ENCODE data around the gene ABCB8.

Gene ABCB8

GRCh38 chr7:151085691-151086620, 57.7 kb downstream of the ABCB8 start, which contains the start of gene AGAP3:
TSS of gene AGAP3 (plus strand) at chr7:151086475. CDS start at chr7:151086742, 267 bp downstream.
- peak in 1 of 2 donors; percentile 20 for DNase-seq (ENCODE audit: low read depth in 2 of 2)

DNA sequence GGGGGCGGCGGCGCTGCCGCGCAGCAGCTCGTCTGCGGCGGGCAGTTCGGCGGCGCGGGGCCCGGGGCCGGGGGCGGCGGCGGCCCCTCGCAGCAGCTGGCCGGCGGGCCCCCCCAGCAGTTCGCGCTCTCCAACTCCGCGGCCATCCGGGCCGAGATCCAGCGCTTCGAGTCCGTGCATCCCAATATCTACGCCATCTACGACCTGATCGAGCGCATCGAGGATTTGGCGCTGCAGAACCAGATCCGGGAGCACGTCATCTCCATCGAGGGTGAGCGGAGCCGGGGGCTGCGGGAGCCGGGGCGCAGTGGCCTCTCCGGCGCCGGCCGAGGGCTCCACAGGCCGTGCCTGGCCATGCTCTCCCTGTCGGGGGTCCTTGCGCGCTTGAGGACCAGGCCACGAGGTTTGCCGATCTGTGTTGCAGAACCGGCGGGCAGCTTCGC, 58.6 kb downstream of the ABCB8 start:
- DNase-seq (ENCODE audit: low read depth in 2 of 2): no peak

DNA sequence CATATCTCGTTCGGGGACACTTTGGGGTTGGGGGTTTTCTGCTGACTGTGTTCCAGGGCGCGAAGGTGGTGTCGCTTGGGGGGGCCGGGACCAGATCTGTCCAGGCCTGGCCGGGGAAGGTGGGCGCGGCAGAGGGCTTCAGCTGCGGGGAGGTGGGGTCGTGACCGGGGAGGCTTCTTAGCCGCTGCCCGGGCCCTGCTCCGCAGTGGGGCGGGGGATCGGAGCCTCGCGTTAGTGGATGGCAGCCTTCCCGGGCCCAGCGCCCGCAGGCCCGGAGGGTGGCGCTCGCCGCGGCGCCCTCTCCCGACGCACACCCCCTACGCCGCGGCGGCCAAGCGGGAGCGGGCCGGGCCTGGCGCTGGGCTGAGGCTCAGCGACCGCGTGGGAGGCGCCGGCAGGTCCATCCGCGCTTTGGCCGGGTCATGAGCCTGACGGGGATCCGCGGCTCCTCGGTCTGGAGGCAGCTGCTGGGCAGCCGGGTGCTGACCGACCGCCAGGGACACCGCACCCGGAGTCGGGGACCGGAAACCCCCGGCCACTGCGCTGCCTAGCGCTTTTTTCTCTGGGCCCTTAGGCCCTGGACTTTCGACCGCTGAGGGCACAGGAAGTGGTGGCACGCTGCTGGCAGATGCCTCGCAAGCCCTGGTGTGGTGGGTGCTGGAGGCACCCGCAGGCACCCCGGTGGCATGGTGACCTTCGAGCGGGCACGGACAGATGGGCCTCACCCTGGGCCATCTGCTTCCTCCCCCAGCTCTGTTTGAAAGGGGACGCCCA, 59.2 kb downstream of the ABCB8 start:
- no peak for DNase-seq (ENCODE audit: low read depth in 2 of 2)

DNA sequence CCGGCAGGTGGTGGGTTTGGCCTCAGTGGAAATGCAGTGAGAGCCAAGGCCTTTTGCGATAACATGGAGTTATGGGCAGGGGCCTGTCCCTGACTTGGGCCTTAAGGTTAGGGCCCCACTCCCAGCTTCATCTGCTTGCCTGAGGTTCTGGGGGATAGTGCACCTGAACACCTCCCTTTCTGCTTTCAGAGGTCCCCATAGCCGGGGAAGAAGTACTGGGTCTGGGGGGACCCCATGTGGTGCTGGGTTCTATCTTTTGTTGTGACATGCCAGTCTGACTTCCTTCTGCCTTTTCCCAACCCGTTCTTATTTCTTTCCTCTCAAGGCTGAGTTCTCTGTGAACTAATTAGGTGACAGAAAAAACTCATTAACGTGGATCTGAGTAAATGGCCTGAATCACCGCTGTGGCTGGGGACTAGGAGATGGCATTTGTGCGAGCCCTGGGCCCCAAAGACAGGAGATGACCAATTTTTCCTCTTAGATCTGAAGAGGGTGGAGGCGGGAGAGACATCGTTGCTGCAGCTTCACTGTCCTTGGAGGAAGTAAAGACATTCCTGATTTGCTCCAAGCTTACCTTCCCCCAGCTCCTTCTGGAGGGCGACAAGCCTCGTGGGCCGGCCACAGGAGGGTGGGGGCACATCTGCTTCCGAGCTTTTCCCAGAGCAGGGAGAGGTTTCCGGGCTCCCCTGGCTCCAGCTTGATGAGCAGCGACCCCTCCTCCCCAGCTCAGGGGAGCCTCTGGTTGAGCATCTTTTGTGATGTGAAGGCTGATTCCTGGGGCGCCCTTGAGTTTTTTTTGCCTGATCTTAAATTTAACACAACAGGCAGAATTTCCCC, 60.0 kb downstream of the ABCB8 start:
- DNase-seq (ENCODE audit: low read depth in 2 of 2): no peak

- no peak for DNase-seq (ENCODE audit: low read depth in 2 of 2)
These were observed 60.8 kb downstream of the ABCB8 start for GRCh38 chr7:151088856-151089699.

- no peak for DNase-seq (ENCODE audit: low read depth in 2 of 2)
These were observed 61.9 kb downstream of the ABCB8 start for GRCh38 chr7:151089893-151090730.

- DNase-seq (ENCODE audit: low read depth in 2 of 2): no peak
These were observed 62.8 kb downstream of the ABCB8 start for GRCh38 chr7:151091003-151091402.

- DNase-seq (ENCODE audit: low read depth in 2 of 2): no peak
These were observed 63.2 kb downstream of the ABCB8 start for GRCh38 chr7:151091431-151091830.

DNA sequence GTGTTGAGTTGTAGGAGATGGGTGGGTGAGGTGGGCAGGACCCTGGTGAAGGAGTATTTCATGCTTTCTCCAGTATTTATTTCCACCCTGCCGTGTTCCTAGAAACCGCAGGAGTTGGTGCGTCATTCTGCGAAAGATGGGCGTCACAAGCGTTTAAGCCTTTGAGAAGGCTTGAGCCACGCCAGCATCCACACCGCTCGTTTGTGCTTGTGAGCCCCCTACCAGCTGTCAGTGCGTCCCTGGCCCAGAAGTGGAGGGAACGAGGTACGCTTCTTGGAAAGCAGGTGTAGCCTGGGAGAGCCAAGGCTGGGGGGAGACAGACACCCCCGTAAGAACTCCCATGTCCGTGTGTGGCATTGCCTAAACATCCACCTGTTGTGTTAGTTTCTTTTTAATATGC, 63.7 kb downstream of the ABCB8 start:
- no peak for DNase-seq (ENCODE audit: low read depth in 2 of 2)

- no peak for DNase-seq (ENCODE audit: low read depth in 2 of 2)
These were observed 65.5 kb downstream of the ABCB8 start for GRCh38 chr7:151093748-151094147.

DNA sequence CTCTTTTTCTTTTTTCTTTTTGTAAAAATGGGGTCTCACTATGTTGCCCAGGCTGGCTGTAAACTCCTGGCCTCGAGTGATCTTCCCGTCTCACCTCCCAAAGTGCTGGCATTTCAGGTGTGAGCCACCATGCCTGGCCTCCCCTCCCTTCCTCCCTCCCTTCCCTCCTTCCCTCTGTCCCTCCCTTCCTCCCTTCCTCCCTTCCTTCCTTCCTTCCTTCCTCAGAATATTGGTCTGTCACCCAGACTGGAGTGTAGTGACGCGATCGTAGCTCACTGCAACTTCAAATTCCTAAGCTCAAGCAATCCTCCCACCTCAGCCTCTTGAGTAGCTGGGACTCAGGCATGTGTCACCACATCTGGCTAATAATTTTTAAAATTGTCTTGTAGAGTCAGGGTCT, 66.4 kb downstream of the ABCB8 start:
- DNase-seq (ENCODE audit: low read depth in 2 of 2): no peak

DNA sequence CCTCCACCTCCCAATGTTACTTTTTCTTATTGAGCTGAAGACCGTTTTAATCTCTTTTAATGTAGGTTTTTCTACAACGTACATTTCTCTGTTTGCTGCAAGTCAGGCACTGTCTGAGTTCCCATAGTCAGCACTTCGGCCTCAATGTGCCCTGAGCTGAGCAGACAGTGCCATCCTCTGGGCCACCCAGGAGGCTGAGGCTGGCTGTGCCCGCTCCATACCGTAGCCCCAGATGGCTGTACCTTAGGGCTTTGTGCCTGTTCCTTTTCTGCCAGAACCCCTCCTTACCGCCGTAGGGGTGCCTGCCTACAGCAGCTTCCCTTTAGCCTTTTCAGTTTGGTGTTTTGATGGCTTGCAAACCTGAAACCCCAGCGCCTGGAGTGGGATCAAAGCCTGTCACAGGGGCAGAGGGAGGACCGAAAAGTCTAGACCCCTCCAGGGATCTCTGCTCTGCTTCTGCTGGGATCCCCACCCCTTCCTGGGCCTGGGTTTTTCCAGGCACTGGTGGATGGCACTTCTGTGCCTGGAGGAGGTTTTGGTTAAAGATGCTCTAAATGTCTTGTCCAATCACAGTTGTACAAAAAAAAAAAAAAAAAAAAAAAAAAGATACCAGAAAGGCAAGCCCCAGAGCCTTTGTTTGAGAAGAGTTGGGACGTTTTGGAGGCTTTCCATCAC, 67.0 kb downstream of the ABCB8 start:
- DNase-seq (ENCODE audit: low read depth in 2 of 2): no peak

GRCh38 chr7:151095828-151096475, 67.7 kb downstream of the ABCB8 start:
- DNase-seq (ENCODE audit: low read depth in 2 of 2): no peak

Measured in activated CD8-positive, alpha-beta memory T cell treated with anti-CD3 and anti-CD28 coated beads for 4 hours (primary cell).